Bone marrow (tissue), 2 donors: ENCODE measurements around the gene PLB1.

Source experiments
- DNase-seq, 2 donors: peaks; one replicate each; lab custom pipeline; 2025; lab: John Stamatoyannopoulos, UW

PLB1 gene

GRCh38 chr2:28564346-28564745 lies 68.5 kb downstream of the PLB1 start:
- DNase-seq, result no peak

GRCh38 chr2:28565033-28565432 lies 69.2 kb downstream of the PLB1 start:
- no peak for DNase-seq

- DNase-seq, result no peak
Observed at GRCh38 chr2:28565720-28566295, 69.9 kb downstream of the PLB1 start.

GRCh38 chr2:28566521-28567041 lies 70.7 kb downstream of the PLB1 start:
- peak; percentile 71 to 84 for DNase-seq

GRCh38 chr2:28567061-28567471 lies 71.2 kb downstream of the PLB1 start:
- DNase-seq, result peak in 1 of 2 donors; percentile 47

- no peak for DNase-seq
Observed at GRCh38 chr2:28568036-28568435, 72.2 kb downstream of the PLB1 start.

- no peak for DNase-seq
Observed at GRCh38 chr2:28568533-28568932, 72.7 kb downstream of the PLB1 start.

GRCh38 chr2:28570431-28570830 lies 74.6 kb downstream of the PLB1 start:
- DNase-seq, result no peak

GRCh38 chr2:28576714-28577113 lies 80.9 kb downstream of the PLB1 start:
- no peak for DNase-seq

- no peak for DNase-seq
Observed at GRCh38 chr2:28577791-28578680, 82.2 kb downstream of the PLB1 start.

GRCh38 chr2:28578774-28579173 lies 82.9 kb downstream of the PLB1 start:
- DNase-seq, result no peak

GRCh38 chr2:28579606-28580005 lies 83.7 kb downstream of the PLB1 start:
- DNase-seq, result no peak

- DNase-seq, result no peak
Observed at GRCh38 chr2:28580078-28580477, 84.2 kb downstream of the PLB1 start.

GRCh38 chr2:28581312-28581711 lies 85.5 kb downstream of the PLB1 start:
- DNase-seq, result no peak

- DNase-seq, result no peak
Observed at GRCh38 chr2:28582152-28582551, 86.3 kb downstream of the PLB1 start.

- no peak for DNase-seq
Observed at GRCh38 chr2:28582595-28582994, 86.7 kb downstream of the PLB1 start.

GRCh38 chr2:28583899-28584553 lies 88.2 kb downstream of the PLB1 start:
- peak; percentile 81 to 90 for DNase-seq

GRCh38 chr2:28586867-28587266 lies 91.0 kb downstream of the PLB1 start:
- no peak for DNase-seq

- no peak for DNase-seq
Observed at GRCh38 chr2:28587526-28588291, 91.8 kb downstream of the PLB1 start.

GRCh38 chr2:28588292-28588670 lies 92.4 kb downstream of the PLB1 start:
- no peak for DNase-seq

GRCh38 chr2:28589746-28590463 lies 94.0 kb downstream of the PLB1 start:
- no peak for DNase-seq
